KOPT-K1 (cell line): Measurements from ENCODE around the gene BCL2L1.

ENCODE experiments used
- H3K27ac ChIP-seq: fragments of 200-600 bp; sonication (generic); 2 replicates; pipeline ENCODE4 v1.5.1; 2016; ENCODE audit warnings: antibody characterized with exemption, mild to moderate bottlenecking, low read depth, low read length; ENCODE audit not compliant: poor library complexity, severe bottlenecking
- H3K36me3 ChIP-seq: fragments of 200-600 bp; sonication (generic); 2 replicates; pipeline ENCODE4 v1.5.1; 2017; ENCODE audit warnings: antibody characterized with exemption, mild to moderate bottlenecking, low read length, moderate library complexity; ENCODE audit not compliant: insufficient read depth
- H3K9me3 ChIP-seq: fragments of 200-600 bp; sonication (generic); 2 replicates; pipeline ENCODE4 v1.5.1; 2017; ENCODE audit warnings: antibody characterized with exemption, low read length, mild to moderate bottlenecking; ENCODE audit not compliant: insufficient read depth, poor library complexity, severe bottlenecking

Gene BCL2L1

GRCh38 chr20:31746068-31746878 is 23.6 kb upstream of the BCL2L1 start:
- Histone ChIP-seq H3K27ac (no peak overlapping the region), H3K9me3 (no peaks in the 10 kb centered on the region), H3K36me3 (peaks cover 92% of the 10 kb centered on the region)

- Histone ChIP-seq H3K9me3 (no peaks in the 10 kb centered on the region), H3K27ac (peak overlapping the region; percentile 94), H3K36me3 (peaks cover 50% of the 10 kb centered on the region)
Measured at GRCh38 chr20:31740656-31741323, 18.1 kb upstream of the BCL2L1 start.

GRCh38 chr20:31740208-31740607 is 17.5 kb upstream of the BCL2L1 start:
- peak overlapping the region; percentile 94 for H3K27ac ChIP-seq
- no peaks in the 10 kb centered on the region for H3K9me3 ChIP-seq
- peaks cover 44% of the 10 kb centered on the region for H3K36me3 ChIP-seq

- H3K27ac ChIP-seq = peak overlapping the region; percentile 94
- H3K9me3 ChIP-seq = no peaks in the 10 kb centered on the region
- peaks cover 38% of the 10 kb centered on the region for H3K36me3 ChIP-seq
Measured at GRCh38 chr20:31739550-31739977, 16.9 kb upstream of the BCL2L1 start.

GRCh38 chr20:31738729-31739549 is 16.3 kb upstream of the BCL2L1 start, which contains the start of gene TPX2:
Gene TPX2 (plus strand): TSS chr20:31739290. CDS start chr20:31757477, 18,187 bp downstream.
- Histone ChIP-seq H3K36me3 (peaks cover 31% of the 10 kb centered on the region), H3K27ac (peak within 1 kb of the TSS; percentile 94), H3K9me3 (no peaks in the 10 kb centered on the region)

GRCh38 chr20:31731321-31731717 is 8.7 kb upstream of the BCL2L1 start:
- Histone ChIP-seq H3K27ac (no peak overlapping the region), H3K9me3 (no peaks in the 10 kb centered on the region), H3K36me3 (no peaks in the 10 kb centered on the region)

- Histone ChIP-seq H3K27ac (peak overlapping the region; percentile 98), H3K36me3 (peaks cover 34% of the 10 kb centered on the region), H3K9me3 (no peaks in the 10 kb centered on the region)
Measured at GRCh38 chr20:31723319-31724078, 831 bp upstream of the BCL2L1 start.

GRCh38 chr20:31723069-31723318 is 326 bp upstream of the BCL2L1 start:
- H3K9me3 ChIP-seq = no peaks in the 10 kb centered on the region
- peak overlapping the region; percentile 98 for H3K27ac ChIP-seq
- H3K36me3 ChIP-seq = peaks cover 37% of the 10 kb centered on the region

- peaks cover 51% of the 10 kb centered on the region for H3K36me3 ChIP-seq
- peak overlapping the region; percentile 98 for H3K27ac ChIP-seq
- no peaks in the 10 kb centered on the region for H3K9me3 ChIP-seq
Measured at GRCh38 chr20:31721408-31722256, 1.0 kb downstream of the BCL2L1 start.

GRCh38 chr20:31720486-31721407 is 1.9 kb downstream of the BCL2L1 start:
- no peaks in the 10 kb centered on the region for H3K9me3 ChIP-seq
- H3K27ac ChIP-seq = peak overlapping the region; percentile 98
- H3K36me3 ChIP-seq = peaks cover 60% of the 10 kb centered on the region

- H3K9me3 ChIP-seq = no peaks in the 10 kb centered on the region
- H3K27ac ChIP-seq = peak overlapping the region; percentile 98
- peaks cover 69% of the 10 kb centered on the region for H3K36me3 ChIP-seq
Measured at GRCh38 chr20:31719644-31720485, 2.8 kb downstream of the BCL2L1 start.

GRCh38 chr20:31718952-31719643 is 3.6 kb downstream of the BCL2L1 start:
- Histone ChIP-seq H3K27ac (peak overlapping the region; percentile 98), H3K36me3 (peaks cover 76% of the 10 kb centered on the region)

More at GRCh38 chr20:31718952-31719643, 3.6 kb downstream of the BCL2L1 start:
- no peaks in the 10 kb centered on the region for H3K9me3 ChIP-seq
